ENCODE measurements around the gene HOXD13. TPM values are rescaled to one million over a fixed set of nuclear protein-coding genes. Genes with fewer than 3 reads are reported as not detected.

Gene HOXD13
- total RNA-seq, 1 donor from 2014 or later = 1.1 TPM

Other genes with a start within 250 kb of the HOXD13 start
- gene LNPK, start 90.5 kb upstream of the HOXD13 start, total RNA-seq = 57.0 TPM
- gene EVX2, start 8.8 kb upstream of the HOXD13 start, total RNA-seq = not detected
- gene HOXD12, start 7.1 kb downstream of the HOXD13 start, total RNA-seq = not detected
- 1.2 TPM for gene HOXD11, start 14.6 kb downstream of the HOXD13 start, total RNA-seq
- 1.7 TPM for gene HOXD10, start 24.1 kb downstream of the HOXD13 start, total RNA-seq
- 6.1 TPM for gene HOXD9, start 30.0 kb downstream of the HOXD13 start, total RNA-seq
- 13.3 TPM for gene HOXD8, start 37.0 kb downstream of the HOXD13 start, total RNA-seq
- 4.1 TPM for gene HOXD4, start 58.8 kb downstream of the HOXD13 start, total RNA-seq
- 5.3 TPM for gene HOXD3, start 64.6 kb downstream of the HOXD13 start, total RNA-seq
- 1.1 TPM for gene HOXD1, start 95.9 kb downstream of the HOXD13 start, total RNA-seq
- gene MTX2, start 176.7 kb downstream of the HOXD13 start, total RNA-seq = 18.8 TPM

All from mesenteric fat pad (tissue), 1 donor.